ENCODE measurements around the gene MGAT4B.

GRCh38 chr5:179800696-179801201 is 5.9 kb downstream of the MGAT4B start:
- TF ChIP-seq CTCF (IDR thresholded peaks at IDR 0.05 in 4 of 5, conservative IDR thresholded peaks at IDR 0.05 in 1 of 5) (no peak), POLR2A (IDR thresholded peaks at IDR 0.05) (no peak)

Measured in gastrocnemius medialis (tissue), 4 donors.